Loucy (cell line): ENCODE results near the gene GABPA.

Experiments
- EZH2phosphoT487 ChIP-seq: fragments of 200-600 bp; IDR thresholded peaks from 2 replicates; pipeline ENCODE4 v1.6.1; 2018; ENCODE audit warnings: antibody characterized with exemption, mild to moderate bottlenecking, moderate library complexity, borderline replicate concordance
- TF ChIP-seq, protein P1 (sequence below): fragments of 200-600 bp; sonication (generic); conservative IDR thresholded peaks from 2 replicates; pipeline ENCODE4 v1.5.1; 2014; ENCODE audit warnings: mild to moderate bottlenecking, antibody characterized with exemption, low read length

DNA sequence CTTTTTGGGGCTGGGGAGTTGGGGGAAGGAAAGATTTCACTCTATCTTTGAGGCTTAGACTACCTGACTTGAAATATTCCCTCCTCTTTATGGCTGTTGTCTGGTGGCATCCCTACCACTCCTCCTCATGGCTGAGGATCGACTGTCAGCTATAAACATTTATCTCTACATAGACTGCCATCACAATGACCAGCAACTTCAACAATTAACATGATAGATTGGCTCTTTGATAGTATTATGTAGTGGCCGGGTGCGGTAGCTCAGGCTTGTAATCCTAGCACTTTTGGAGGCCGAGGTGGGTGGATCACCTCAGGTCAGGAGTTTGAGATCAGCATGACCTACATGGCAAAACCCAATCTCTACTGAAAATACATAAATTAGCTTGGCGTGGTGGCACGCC is 72.4 kb downstream of the GABPA start:
- TF ChIP-seq, protein P1, sequence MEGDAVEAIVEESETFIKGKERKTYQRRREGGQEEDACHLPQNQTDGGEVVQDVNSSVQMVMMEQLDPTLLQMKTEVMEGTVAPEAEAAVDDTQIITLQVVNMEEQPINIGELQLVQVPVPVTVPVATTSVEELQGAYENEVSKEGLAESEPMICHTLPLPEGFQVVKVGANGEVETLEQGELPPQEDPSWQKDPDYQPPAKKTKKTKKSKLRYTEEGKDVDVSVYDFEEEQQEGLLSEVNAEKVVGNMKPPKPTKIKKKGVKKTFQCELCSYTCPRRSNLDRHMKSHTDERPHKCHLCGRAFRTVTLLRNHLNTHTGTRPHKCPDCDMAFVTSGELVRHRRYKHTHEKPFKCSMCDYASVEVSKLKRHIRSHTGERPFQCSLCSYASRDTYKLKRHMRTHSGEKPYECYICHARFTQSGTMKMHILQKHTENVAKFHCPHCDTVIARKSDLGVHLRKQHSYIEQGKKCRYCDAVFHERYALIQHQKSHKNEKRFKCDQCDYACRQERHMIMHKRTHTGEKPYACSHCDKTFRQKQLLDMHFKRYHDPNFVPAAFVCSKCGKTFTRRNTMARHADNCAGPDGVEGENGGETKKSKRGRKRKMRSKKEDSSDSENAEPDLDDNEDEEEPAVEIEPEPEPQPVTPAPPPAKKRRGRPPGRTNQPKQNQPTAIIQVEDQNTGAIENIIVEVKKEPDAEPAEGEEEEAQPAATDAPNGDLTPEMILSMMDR, result no peak
- no peak for TF ChIP-seq EZH2phosphoT487
